Renal pelvis (tissue), 4 donors: ENCODE data around the gene ANKS3. TPM values are rescaled to one million over a fixed set of nuclear protein-coding genes. Genes with fewer than 3 reads are reported as not detected.

Experiments used
- DNase-seq: peaks from one replicate; pipeline ENCODE4 v3.0.0-alpha.2; 2013
- polyA plus RNA-seq, 3 donors: library from polyadenylated mRNA; unstranded; fragments of 120-200 nt; gene quantifications; one replicate each; pipeline ENCODE4 v1.2.1, GENCODE V29; 2013; ENCODE audit not compliant: insufficient read length in 3 of 3

ANKS3 gene
- polyA plus RNA-seq, 3 donors, result 24.1 to 37.1 (median 35.4) TPM

GRCh38 chr16:4685776-4686496 lies 48.1 kb downstream of the ANKS3 start:
- no peak for DNase-seq

GRCh38 chr16:4685292-4685691 lies 48.8 kb downstream of the ANKS3 start:
- DNase-seq, result no peak

GRCh38 chr16:4684763-4685162 lies 49.3 kb downstream of the ANKS3 start:
- no peak for DNase-seq

GRCh38 chr16:4684058-4684715 lies 49.9 kb downstream of the ANKS3 start:
- no peak for DNase-seq

- DNase-seq, result peak; percentile 37
These were observed 50.6 kb downstream of the ANKS3 start for GRCh38 chr16:4683255-4684057.

- DNase-seq, result peak; percentile 78
These were observed 51.3 kb downstream of the ANKS3 start for GRCh38 chr16:4682616-4683254.

- no peak for DNase-seq
These were observed 51.9 kb downstream of the ANKS3 start for GRCh38 chr16:4682084-4682591.

- DNase-seq, result no peak
These were observed 52.5 kb downstream of the ANKS3 start for GRCh38 chr16:4681471-4682083.

GRCh38 chr16:4680673-4681470 lies 53.2 kb downstream of the ANKS3 start:
- DNase-seq, result no peak

GRCh38 chr16:4679850-4680636 lies 54.0 kb downstream of the ANKS3 start:
- DNase-seq, result no peak

GRCh38 chr16:4679156-4679849 lies 54.8 kb downstream of the ANKS3 start:
- DNase-seq, result no peak

- no peak for DNase-seq
These were observed 55.5 kb downstream of the ANKS3 start for GRCh38 chr16:4678596-4678995.

GRCh38 chr16:4677994-4678393 lies 56.1 kb downstream of the ANKS3 start:
- no peak for DNase-seq

GRCh38 chr16:4677390-4677789 lies 56.7 kb downstream of the ANKS3 start:
- no peak for DNase-seq

- DNase-seq, result no peak
These were observed 57.2 kb downstream of the ANKS3 start for GRCh38 chr16:4676831-4677230.

GRCh38 chr16:4675864-4676786 lies 57.9 kb downstream of the ANKS3 start:
- DNase-seq, result no peak

GRCh38 chr16:4674926-4675530 lies 59.0 kb downstream of the ANKS3 start:
- no peak for DNase-seq
